Measurements from ENCODE around the gene RECK.

DNA sequence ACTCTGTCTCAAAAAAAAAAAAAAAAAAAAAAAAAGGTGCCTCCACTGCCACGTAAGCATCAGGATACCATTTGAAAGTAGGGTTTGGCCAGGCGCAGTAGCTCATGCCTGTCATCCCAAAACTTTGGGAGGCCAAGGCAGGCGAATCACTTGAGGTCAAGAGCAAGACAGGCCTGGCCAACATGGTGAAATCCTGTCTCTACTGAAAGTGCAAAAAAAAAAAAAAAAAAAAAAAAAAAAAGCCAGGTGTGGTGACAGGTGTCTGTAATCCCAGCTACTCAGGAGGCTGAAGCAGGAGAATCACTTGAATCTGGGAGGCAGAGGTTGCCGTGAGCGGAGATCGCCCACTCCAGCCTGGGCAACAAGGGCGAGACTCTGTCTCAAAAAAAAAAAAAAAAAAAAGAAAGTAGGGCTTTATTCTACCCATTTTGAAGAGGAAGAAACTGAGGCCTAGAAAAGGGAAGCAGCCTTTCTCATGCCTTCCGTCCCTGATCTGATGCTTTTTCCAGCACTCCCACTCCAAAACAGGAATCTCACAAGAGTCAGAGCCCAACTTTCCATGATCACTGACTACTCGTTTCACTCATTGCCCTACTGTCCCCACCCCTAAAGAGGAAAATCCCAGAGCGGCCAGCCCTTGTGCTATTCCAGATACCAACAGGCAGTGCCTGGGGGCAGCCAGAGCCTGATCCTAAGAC lies 116.2 kb downstream of the RECK start:
- TF ChIP-seq POLR2A (IDR thresholded peaks at IDR 0.05), result no peak
- TF ChIP-seq, protein P1, sequence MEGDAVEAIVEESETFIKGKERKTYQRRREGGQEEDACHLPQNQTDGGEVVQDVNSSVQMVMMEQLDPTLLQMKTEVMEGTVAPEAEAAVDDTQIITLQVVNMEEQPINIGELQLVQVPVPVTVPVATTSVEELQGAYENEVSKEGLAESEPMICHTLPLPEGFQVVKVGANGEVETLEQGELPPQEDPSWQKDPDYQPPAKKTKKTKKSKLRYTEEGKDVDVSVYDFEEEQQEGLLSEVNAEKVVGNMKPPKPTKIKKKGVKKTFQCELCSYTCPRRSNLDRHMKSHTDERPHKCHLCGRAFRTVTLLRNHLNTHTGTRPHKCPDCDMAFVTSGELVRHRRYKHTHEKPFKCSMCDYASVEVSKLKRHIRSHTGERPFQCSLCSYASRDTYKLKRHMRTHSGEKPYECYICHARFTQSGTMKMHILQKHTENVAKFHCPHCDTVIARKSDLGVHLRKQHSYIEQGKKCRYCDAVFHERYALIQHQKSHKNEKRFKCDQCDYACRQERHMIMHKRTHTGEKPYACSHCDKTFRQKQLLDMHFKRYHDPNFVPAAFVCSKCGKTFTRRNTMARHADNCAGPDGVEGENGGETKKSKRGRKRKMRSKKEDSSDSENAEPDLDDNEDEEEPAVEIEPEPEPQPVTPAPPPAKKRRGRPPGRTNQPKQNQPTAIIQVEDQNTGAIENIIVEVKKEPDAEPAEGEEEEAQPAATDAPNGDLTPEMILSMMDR (IDR thresholded peaks at IDR 0.05), result no peak

Measured in tibial nerve (tissue), 3 donors.